Right lung (tissue), 10 donors: ENCODE data around the gene NCBP1. TPM values are rescaled to one million over a fixed set of nuclear protein-coding genes. Genes with fewer than 3 reads are reported as not detected.
"Not testable (repeated sequence)": the region's sequence is repeated elsewhere in the genome, so short reads cannot be mapped to it uniquely, and the experiment has no call there.

Source experiments
- DNase-seq, 2 donors: peaks; one replicate each; pipeline ENCODE4 v3.0.0-alpha.2; 2013
- long read RNA-seq, 8 donors: transcript quantifications; one replicate each; lab custom pipeline, GENCODE V29; 2026
- polyA plus RNA-seq, 5 donors: library from polyadenylated mRNA; unstranded; fragments of 120-200 nt; gene quantifications; one replicate each; pipeline versions ENCODE4 v1.2.1 to v1.2.3, GENCODE V29; 2013; ENCODE audit warnings: inconsistent platforms in 1 of 5, low replicate concordance in 1 of 5; ENCODE audit not compliant: insufficient read length in 5 of 5, insufficient read depth in 1 of 5

Gene NCBP1, protein sequence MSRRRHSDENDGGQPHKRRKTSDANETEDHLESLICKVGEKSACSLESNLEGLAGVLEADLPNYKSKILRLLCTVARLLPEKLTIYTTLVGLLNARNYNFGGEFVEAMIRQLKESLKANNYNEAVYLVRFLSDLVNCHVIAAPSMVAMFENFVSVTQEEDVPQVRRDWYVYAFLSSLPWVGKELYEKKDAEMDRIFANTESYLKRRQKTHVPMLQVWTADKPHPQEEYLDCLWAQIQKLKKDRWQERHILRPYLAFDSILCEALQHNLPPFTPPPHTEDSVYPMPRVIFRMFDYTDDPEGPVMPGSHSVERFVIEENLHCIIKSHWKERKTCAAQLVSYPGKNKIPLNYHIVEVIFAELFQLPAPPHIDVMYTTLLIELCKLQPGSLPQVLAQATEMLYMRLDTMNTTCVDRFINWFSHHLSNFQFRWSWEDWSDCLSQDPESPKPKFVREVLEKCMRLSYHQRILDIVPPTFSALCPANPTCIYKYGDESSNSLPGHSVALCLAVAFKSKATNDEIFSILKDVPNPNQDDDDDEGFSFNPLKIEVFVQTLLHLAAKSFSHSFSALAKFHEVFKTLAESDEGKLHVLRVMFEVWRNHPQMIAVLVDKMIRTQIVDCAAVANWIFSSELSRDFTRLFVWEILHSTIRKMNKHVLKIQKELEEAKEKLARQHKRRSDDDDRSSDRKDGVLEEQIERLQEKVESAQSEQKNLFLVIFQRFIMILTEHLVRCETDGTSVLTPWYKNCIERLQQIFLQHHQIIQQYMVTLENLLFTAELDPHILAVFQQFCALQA
- polyA plus RNA-seq, result 10 to 100 TPM; 38.9 to 58.1 (median 50.6) TPM
- long read RNA-seq, donor 1, full-length matches to known transcripts, result 6 of 101 reads
- long read RNA-seq, donor 1, partial matches to known transcripts, result 90 of 101 reads
- long read RNA-seq, donor 1, other reads (novel, unspliced or antisense), result 5 of 101 reads
- long read RNA-seq, donor 2, full-length matches to known transcripts, result 7 of 37 reads
- long read RNA-seq, donor 2, partial matches to known transcripts, result 30 of 37 reads
- long read RNA-seq, donor 2, other reads (novel, unspliced or antisense), result 0 of 37 reads
- long read RNA-seq, donor 3, full-length matches to known transcripts, result 5 of 64 reads
- long read RNA-seq, donor 3, partial matches to known transcripts, result 59 of 64 reads
- long read RNA-seq, donor 3, other reads (novel, unspliced or antisense), result 0 of 64 reads
- long read RNA-seq, donor 4, full-length matches to known transcripts, result 3 of 3 reads
- long read RNA-seq, donor 4, partial matches to known transcripts, result 0 of 3 reads
- long read RNA-seq, donor 4, other reads (novel, unspliced or antisense), result 0 of 3 reads
- long read RNA-seq, donor 5, full-length matches to known transcripts, result 2 of 89 reads
- long read RNA-seq, donor 5, partial matches to known transcripts, result 87 of 89 reads
- long read RNA-seq, donor 5, other reads (novel, unspliced or antisense), result 0 of 89 reads
- long read RNA-seq, donor 6, full-length matches to known transcripts, result 5 of 52 reads
- long read RNA-seq, donor 6, partial matches to known transcripts, result 47 of 52 reads
- long read RNA-seq, donor 6, other reads (novel, unspliced or antisense), result 0 of 52 reads
- long read RNA-seq, donor 7, full-length matches to known transcripts, result 8 of 98 reads
- long read RNA-seq, donor 7, partial matches to known transcripts, result 90 of 98 reads
- long read RNA-seq, donor 7, other reads (novel, unspliced or antisense), result 0 of 98 reads
- long read RNA-seq, donor 8, full-length matches to known transcripts, result 1 of 25 reads
- long read RNA-seq, donor 8, partial matches to known transcripts, result 24 of 25 reads
- long read RNA-seq, donor 8, other reads (novel, unspliced or antisense), result 0 of 25 reads

DNA sequence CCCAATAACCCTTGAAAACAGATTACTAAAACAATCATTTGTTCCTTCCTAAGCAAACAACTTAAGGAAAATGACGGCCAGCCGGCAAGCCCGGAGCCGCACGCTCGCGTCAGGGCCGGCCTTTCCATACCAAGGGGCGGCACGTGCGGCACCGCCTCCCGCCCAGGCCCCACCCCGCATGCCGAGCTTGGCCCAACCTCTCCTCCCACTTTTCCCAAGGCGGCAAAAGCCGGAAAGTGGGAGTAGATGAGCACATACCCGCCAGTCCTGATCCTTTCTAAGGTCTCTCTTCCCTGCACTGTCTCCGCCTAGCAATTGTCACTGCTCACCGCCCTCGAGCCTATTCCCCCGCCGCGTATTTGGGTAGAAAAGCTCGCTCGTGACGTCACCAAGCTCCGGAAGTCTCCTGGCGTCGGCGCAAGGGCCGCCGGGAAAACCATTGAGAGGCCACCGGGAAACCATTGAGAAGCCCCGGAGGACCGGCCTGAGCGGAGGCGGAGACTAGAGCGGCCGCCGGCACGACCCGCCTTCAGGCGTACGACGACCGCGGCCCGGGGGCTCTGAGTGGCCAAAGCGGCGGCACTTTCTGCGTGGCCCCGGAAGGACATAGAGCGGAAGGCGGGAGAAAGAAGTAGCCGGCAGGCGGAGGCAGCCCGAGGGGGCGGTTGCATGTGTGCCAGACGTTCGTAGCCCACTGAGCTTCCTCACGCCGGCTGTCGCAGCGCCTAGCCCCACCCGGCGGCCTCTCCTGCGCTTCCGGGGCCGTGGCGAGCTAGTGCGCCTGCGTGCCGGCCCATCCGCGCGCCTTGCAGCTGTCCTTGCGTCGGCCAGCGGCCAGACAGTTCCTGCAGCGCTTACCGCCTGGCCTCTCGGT is at the start of gene NCBP1, which contains the start of gene TSTD2:
Gene NCBP1, plus strand, starts transcription at position 837 of the 874 bp plus-strand sequence. CDS start 61 bp downstream, outside the sequence.
Gene TSTD2, minus strand, starts transcription at position 384 of the 874 bp plus-strand sequence. CDS start 5,806 bp downstream, outside the sequence.
- DNase-seq, result peak; percentile 98

DNA sequence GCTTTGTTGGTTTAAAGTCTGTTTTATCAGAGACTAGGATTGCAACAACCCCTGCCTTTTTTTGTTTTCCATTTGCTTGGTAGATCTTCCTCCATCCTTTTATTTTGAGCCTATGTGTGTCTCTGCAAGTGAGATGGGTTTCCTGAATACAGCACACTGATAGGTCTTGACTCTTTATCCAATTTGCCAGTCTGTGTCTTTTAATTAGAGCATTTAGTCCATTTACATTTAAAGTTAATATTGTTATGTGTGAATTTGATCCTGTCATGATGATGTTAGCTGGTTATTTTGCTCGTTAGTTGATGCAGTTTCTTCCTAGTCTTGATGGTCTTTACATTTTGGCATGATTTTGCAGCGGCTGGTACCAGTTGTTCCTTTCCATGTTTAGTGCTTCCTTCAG is 48.8 kb upstream of the NCBP1 start:
- DNase-seq, result not testable (repeated sequence)

DNA sequence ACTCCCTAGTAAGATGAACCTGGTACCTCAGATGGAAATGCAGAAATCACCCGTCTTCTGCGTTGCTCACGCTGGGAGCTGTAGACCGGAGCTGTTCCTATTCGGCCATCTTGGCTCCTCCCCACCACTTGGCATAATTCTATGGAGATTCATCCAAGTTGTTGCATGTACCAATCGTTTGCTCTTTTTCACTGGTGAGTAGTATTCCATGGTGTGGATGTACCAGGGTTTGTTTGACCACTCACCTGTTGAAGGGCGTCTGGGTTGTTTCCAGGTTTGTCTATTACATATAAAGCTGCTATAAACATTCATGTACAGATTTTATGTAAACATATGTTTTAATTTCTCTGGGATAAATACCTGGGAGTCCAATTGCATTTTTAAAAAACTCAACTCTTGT is 46.7 kb upstream of the NCBP1 start:
- DNase-seq, result not testable (repeated sequence)

DNA sequence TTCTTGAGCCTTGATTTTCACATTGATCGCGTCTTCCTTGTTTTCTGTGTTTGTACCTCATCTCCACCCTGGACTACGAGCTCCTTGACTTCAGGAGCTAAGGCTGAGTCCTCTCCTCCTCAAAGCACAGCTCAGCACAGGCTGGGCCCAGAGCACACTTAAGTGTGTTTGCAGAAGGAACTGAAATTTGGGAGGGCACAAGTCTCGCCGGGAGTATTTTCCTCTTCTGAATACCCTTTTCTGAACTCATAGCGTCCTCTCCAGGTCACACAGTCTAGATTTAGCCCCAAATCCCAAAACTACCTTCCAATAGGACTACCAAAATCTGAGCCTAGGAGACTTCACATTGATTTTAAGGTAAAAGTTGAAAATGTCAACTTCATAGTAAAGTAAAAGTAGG is 42.1 kb upstream of the NCBP1 start:
- DNase-seq, result no peak

DNA sequence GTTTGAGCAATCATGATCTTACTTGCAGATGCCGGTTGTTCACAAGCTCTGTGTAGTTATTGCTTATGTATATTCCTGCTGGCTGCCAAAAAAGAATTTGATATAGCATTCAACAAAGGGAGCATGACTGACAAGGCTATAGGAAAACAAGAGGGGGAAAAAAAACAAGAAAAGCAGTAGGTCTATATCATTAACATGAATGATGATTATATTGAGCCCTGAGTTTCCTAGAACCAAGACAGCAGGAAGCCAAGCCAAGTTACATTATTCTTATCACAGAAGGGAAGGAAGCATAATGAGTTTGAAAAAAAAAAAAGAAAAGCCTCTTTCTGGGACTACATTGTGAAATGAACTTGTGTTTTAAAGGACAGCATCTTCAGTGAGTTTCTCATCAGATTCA is 41.5 kb upstream of the NCBP1 start:
- no peak for DNase-seq

DNA sequence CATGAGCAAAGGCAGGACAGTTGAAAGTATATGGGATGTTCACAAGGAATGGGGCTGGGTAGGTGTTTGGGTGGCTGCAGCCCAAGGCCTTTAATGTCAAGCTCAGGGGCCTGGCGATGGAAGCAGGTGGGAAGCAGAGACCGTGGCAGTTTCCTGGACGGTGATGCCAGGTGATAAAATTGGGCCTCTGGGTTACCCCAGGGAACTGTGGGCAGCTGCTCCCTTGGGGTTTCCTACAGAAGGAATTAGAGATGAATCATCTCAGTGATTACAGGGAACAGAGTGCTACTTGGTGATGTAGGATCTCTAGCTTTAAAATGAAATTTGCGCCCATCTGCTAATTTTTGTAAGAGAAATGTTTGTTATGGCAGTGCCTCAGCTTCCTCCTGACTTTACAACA is 39.7 kb upstream of the NCBP1 start:
- DNase-seq, result no peak

DNA sequence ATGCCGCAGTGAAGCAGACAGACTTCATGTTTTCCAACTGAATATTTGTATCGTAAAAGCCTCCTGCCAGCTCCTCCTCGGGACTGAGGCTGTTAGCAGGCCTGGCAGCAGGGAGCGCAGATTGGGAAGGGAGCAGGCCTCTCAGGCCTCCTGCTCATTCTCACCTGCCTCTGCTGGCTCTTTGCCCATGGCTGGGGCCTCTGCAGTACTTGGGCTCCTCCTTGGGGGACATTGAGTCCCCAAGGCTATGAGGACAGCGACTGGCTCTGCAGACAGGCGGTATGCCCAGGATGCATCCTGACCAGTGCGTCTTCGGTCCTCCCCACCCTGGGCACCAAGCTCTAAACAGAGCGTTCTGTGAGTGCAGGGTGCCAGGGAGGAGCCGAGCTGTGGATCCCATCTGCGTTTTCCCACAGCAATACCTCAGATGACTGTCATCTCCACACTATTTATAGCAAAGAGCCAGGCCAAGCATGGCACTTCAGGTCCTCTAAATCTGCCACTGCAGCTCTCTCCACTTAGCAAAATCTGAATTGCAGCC is 39.2 kb upstream of the NCBP1 start:
- DNase-seq, result no peak

DNA sequence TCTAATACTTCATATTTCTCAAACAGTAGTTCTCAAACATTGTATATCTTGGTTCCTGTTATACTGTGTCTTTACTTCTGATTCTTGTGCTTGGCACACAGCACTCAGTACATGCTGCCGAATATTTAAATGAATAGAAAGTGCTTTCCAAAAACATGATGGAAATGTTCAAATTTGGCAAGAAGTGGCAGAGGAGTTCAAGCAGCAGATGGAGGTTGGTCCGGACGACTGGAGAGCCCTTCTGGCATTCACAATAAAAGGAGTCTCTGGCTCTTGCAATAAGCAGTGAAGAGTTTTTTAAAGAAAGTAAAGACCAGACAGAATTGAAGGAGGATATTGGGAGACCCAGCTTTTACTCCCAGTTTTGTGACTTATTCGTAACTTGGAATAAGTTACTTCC is 36.7 kb upstream of the NCBP1 start:
- DNase-seq, result no peak

DNA sequence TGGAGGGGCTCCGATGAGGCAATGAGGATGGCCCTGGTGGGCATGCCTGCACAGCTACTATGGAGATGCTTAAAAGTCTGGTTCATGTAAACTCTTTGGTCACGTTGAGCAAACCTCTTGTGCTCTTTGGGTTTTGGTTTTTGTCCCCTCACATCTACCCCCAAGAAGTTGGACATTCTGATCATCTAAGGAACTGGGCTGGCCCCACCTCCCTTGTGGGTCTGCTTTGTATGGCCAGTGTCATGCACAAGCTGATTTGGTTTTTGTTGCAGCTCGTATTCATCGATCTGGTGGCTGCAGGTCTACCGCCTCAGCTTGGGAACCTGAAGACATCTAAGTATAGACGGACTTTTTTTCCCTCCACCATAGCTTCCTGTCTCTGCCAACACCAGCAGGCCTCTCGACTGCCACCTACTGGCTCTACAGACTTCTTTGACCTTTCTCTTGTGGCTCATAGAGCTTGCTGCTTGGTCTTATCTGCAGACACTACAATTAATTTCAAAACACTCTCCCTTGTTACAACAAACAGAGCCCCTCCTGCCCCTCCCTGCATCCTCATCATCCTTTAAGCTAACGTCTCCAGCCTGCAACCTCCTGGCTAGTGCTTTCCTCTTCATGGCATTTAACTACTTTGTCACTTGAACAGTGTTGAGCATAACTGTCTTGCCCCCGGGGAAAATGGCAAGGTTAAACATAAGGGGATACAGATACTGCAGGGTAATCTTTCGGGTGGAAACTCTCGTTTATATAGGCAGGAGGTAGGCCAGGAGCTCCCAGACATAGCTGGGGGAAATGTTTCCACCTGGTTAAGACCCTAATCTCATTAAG is 34.9 kb upstream of the NCBP1 start:
- peak; percentile 54 to 56 for DNase-seq

DNA sequence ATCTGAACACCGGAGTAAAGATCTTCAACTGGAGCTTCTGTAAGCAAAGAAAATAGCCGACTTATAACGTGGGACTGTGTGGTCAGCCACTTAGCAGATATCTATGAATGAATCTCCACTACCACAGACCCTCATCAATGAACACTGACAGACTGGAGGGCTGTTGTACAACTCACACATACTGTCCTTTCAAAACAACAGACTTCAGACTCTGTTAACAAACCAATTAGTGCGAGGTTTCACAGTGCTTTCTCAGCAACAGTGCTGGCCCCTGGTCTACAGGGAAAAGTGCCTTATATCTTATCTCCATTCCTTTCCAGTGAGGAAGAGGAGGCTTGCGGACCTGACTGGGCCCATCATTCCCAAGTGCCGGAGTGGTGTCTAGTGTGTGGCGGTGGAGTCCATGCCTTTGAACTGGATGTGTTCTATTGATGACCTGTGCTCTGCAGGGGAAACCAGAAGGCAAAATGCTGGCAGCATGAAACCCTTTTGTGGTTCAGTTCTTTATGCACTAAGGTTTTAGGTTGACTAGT is 34.2 kb upstream of the NCBP1 start:
- DNase-seq, result no peak

DNA sequence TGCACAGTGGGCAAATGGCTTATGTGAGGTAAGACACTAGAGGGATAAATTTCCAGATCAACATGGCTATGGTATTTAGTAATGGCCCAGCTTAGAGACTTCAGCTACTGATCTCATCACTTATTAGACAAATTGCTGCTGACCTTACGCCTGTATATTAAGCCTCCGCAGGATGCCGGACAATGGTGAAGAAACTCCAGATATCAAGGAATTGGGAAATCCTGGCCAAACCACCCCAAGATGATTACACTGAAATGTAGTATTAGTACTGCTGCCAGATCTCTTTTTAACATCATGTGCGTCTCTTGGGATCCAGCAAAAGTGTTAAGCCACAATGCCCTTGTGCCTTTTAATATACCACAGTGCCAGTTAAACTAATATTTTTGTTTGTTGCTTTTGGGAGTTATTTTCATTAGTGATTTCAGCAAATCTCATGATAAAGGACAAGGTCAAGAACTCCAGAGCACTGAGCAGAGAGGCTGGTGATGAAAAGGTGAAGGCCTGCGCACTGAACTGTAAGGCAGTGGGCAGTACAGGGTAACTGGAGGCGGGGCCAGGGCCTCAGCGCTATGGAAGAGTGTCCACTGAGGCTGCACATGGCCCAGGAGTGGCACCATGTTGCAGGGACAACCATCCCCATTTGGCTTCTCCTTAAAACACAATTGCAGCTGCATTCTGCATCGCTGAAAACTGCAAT is 32.9 kb upstream of the NCBP1 start:
- no peak for DNase-seq

DNA sequence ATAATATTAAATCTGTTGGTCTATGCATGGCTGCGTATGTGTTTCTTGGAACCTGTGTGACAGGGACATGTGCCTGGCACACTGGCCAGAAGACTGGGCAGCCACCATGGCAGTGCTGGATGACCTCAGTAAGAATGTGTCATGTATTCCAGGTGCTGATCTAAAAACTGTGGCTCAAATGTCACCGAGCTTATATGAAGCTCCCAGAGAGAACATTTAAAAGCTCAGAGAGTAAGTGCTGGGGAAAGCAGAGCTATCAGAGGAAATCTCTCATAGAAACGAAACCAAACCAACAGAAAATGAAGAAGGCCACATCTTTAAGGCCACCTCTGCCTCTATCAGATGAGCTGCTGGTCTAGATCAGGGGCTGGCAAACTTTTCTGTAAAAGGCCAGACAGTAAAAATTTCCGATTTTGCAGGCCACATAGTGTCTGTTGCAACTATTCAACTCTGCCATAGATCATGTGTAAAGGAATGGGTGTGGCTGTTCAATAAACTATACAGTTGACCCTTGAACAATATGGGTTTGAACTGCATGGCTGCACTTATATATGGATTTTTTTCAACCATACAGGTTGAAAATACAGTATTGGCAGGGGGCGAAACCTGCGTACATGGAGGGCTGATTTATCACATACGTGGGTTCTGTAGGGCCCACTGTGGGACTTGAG is 32.3 kb upstream of the NCBP1 start:
- DNase-seq, result no peak

DNA sequence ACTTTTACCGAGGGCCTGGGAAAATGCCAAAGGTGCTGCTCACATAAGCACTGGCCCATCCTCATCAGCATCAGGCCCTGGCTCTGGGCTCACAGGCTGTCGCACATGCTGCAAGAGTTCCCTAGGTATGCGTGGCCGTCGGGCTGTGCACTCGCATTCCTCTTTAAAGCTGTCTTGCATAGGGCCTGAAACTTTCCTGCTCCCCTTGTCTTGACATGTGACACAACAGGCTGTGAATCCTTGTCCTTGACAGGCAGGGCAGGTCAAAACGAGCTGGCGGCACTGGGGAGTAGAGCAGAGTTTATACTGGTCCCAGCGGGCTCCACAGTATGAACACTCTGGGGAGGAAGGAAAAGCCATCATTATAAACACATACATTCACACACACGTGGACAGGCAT is 31.2 kb upstream of the NCBP1 start:
- DNase-seq, result no peak

DNA sequence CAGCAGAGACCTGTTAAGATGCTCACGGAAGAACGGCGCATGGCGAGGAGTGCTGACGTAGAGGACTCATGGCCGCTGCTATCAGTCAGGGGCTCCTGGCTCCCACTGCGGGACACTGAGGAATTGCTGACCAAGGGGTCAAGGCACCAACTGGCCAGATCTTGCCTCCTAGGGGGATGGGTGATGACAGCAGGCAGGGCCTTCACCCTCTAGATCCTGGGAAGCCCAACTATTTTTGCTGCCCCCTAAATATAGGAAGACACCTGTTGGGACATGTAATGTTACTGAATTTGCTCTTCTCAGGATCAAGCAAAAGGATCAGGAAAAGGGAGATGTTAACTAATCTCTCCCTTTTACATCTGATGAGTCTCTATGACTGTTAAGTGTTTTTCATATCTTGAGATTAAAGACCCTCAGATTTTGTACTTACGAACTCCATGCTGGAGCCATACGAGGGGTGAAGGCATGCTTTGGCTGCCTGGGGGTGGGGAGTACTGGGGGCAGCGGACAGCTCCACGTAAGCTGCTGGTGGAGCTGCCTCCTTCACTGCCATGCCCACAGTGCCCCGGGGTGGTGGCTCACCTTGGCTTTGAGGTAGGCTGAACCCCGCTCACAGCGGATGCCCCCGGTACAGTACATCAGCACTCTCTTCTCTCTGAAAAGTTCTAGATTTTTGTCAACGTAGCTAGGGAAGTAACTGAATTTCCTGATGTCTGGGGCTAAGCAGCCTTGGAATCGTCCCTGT is 28.5 kb upstream of the NCBP1 start:
- DNase-seq, result no peak

DNA sequence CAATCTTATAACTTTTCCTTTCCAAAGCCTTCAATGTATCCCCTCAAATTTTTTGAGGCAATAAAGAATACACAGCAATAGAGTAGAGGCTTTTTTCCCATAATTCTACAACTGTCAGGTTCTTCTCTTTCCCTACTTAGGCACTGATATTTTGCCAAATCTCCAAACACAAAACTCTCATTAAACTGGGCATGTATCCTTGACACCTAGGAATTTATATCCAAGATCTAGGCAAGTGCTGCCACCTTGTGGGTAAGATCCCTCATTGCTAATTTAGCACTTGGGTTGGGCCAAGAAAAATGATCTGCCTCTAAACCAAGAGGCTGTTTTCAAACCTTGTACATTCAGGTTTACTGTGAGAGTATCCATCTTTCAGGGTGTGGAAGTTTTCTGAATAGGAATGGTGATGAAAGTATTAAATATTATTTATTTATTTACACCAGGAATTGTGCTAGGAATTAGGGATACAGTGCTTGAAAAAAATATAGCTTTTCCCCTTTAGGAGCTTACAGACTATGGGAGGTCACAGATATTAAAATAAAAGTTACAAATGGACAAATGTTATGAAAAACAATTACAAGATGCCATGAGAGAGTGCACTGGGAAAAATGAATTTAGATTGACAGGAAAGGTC is 18.1 kb upstream of the NCBP1 start:
- peak in 1 of 2 donors; percentile 44 for DNase-seq
